Esophagus squamous epithelium (tissue), 5 donors: ENCODE data around the gene PPP2R3B. TPM values are rescaled to one million over a fixed set of nuclear protein-coding genes. Genes with fewer than 3 reads are reported as not detected.

Source experiments
- DNase-seq: peaks from one replicate; lab custom pipeline; 2025; lab: John Stamatoyannopoulos, UW
- H3K27ac ChIP-seq, 4 donors: fragments of 200-600 bp; sonication (generic); one replicate each; pipeline ENCODE4 v1.5.1; 2016 to 2019; ENCODE audit warnings: mild to moderate bottlenecking in 1 of 4
- H3K27me3 ChIP-seq, 4 donors: fragments of 200-600 bp; sonication (generic); 1 replicate in 3 of 4; 2 replicates in 1 of 4; pipeline versions ENCODE4 v1.5.1 to v1.6.0; 2017 to 2021; ENCODE audit warnings: antibody characterized with exemption in 1 of 4
- H3K36me3 ChIP-seq, 3 donors: fragments of 200-600 bp; sonication (generic); one replicate each; pipeline ENCODE4 v1.5.1; 2016 to 2019
- H3K4me1 ChIP-seq, 3 donors: fragments of 200-600 bp; sonication (generic); one replicate each; pipeline ENCODE4 v1.5.1; 2017 to 2019
- H3K4me3 ChIP-seq, 4 donors: fragments of 200-600 bp; sonication (generic); 1 replicate in 3 of 4; 2 replicates in 1 of 4; pipeline ENCODE4 v1.5.1; 2016 to 2019; ENCODE audit warnings: mild to moderate bottlenecking in 2 of 4, moderate library complexity in 1 of 4
- H3K9me3 ChIP-seq, 3 donors: fragments of 200-600 bp; sonication (generic); one replicate each; pipeline ENCODE4 v1.5.1; 2016 to 2019
- CTCF ChIP-seq, 6 experiments: fragments of 450-650 bp in 4 of 6; fragments of 200-600 bp in 2 of 6; sonication (generic) in 2 of 6; IDR thresholded peaks; one replicate each; pipeline ENCODE4 v1.5.1; 2016 to 2019; ENCODE audit warnings: antibody characterized with exemption in 6 of 6, mild to moderate bottlenecking in 4 of 6, moderate library complexity in 4 of 6
- POLR2A ChIP-seq, 4 donors: fragments of 450-650 bp; IDR thresholded peaks; one replicate each; pipeline ENCODE4 v1.6.1; 2017; ENCODE audit warnings: antibody characterized with exemption in 4 of 4, mild to moderate bottlenecking in 4 of 4, moderate library complexity in 3 of 4
- WGBS, 2 donors: methylation state at CpG; one replicate each; pipeline ENCODE4 v1.1.5; 2018; 5-methylcytosine and 5-hydroxymethylcytosine counted together
- intact Hi-C: fragments of 100-400 bp; cut with DNase I; formaldehyde crosslinking; loops from one replicate; pipeline ENCODE4 v1.15.0; 2022
- total RNA-seq, 4 donors: library from RNA; depleted of rRNA; stranded (reverse); fragments of >200 nt; gene quantifications; one replicate each; pipeline ENCODE4 v1.1.0, GENCODE V29; 2016
- donor health status: DM: yes; HTN: yes; CAD: no.

Gene PPP2R3B
- total RNA-seq, 4 donors from 2014 or later, result 7.9 to 26.1 (median 24.1) TPM

GRCh38 chrX:350148-350533 lies 36.6 kb downstream of the PPP2R3B start:
- no peaks in the 10 kb centered on the region for H3K4me1 ChIP-seq
- no peak overlapping the region for H3K27ac ChIP-seq
- peaks cover 0 to 62% (median 0%) of the 10 kb centered on the region in 3 donors for H3K36me3 ChIP-seq
- no peaks in the 10 kb centered on the region for H3K27me3 ChIP-seq
- 96% methylated on average over 12 to 19 of the region's 20 CpGs for whole genome bisulfite sequencing, 2 donors
- H3K9me3 ChIP-seq, result no peaks in the 10 kb centered on the region
- no peak for TF ChIP-seq CTCF (IDR thresholded peaks at IDR 0.05)
- no peak for TF ChIP-seq POLR2A (IDR thresholded peaks at IDR 0.05)
- no peak overlapping the region for H3K4me3 ChIP-seq
- intact Hi-C loops, result no loop called here
- DNase-seq, result no peak

GRCh38 chrX:349702-350101 lies 37.0 kb downstream of the PPP2R3B start:
- Histone ChIP-seq H3K4me1 (no peaks in the 10 kb centered on the region), H3K36me3 (peaks cover 0 to 64% (median 0%) of the 10 kb centered on the region in 3 donors), H3K27ac (no peak overlapping the region), H3K4me3 (no peak overlapping the region), H3K9me3 (no peaks in the 10 kb centered on the region), H3K27me3 (no peaks in the 10 kb centered on the region)
- no peak for DNase-seq
- TF ChIP-seq POLR2A (IDR thresholded peaks at IDR 0.05) (no peak), CTCF (IDR thresholded peaks at IDR 0.05) (no peak)
- WGBS, 2 donors, result 86 to 87% methylated on average over 8 to 9 of the region's 10 CpGs
- intact Hi-C loops, result no loop called here

GRCh38 chrX:349196-349595 lies 37.5 kb downstream of the PPP2R3B start:
- intact Hi-C loops, result no loop called here
- TF ChIP-seq POLR2A (IDR thresholded peaks at IDR 0.05), result no peak
- TF ChIP-seq CTCF (IDR thresholded peaks at IDR 0.05), result no peak
- Histone ChIP-seq H3K4me3 (no peak overlapping the region), H3K36me3 (peaks cover 0 to 64% (median 0%) of the 10 kb centered on the region in 3 donors), H3K27me3 (no peaks in the 10 kb centered on the region), H3K9me3 (no peaks in the 10 kb centered on the region), H3K27ac (no peak overlapping the region), H3K4me1 (no peaks in the 10 kb centered on the region)
- 83 to 86% methylated on average over 11 of the region's 18 CpGs for WGBS, 2 donors
- no peak for DNase-seq

- Histone ChIP-seq H3K9me3 (no peaks in the 10 kb centered on the region), H3K36me3 (peaks cover 0 to 64% (median 0%) of the 10 kb centered on the region in 3 donors), H3K4me3 (no peak overlapping the region), H3K27me3 (no peaks in the 10 kb centered on the region), H3K27ac (no peak overlapping the region), H3K4me1 (no peaks in the 10 kb centered on the region)
- 72 to 79% methylated on average over 8 to 11 of the region's 11 CpGs for WGBS, 2 donors
- intact Hi-C loops, result no loop called here
- no peak for DNase-seq
- TF ChIP-seq CTCF (IDR thresholded peaks at IDR 0.05), result no peak
- TF ChIP-seq POLR2A (IDR thresholded peaks at IDR 0.05), result no peak
Measured at GRCh38 chrX:348461-349117, 38.1 kb downstream of the PPP2R3B start.

- TF ChIP-seq POLR2A (IDR thresholded peaks at IDR 0.05), result no peak
- TF ChIP-seq CTCF (IDR thresholded peaks at IDR 0.05), result no peak
- H3K4me1 ChIP-seq, result no peaks in the 10 kb centered on the region
Measured at GRCh38 chrX:347351-348117, 39.2 kb downstream of the PPP2R3B start.

More at GRCh38 chrX:347351-348117, 39.2 kb downstream of the PPP2R3B start:
- no peak for DNase-seq
- no peaks in the 10 kb centered on the region for H3K27me3 ChIP-seq
- intact Hi-C loops, result no loop called here
- H3K9me3 ChIP-seq, result no peaks in the 10 kb centered on the region
- WGBS, 2 donors, result 95 to 96% methylated on average over 28 to 33 of the region's 59 CpGs
- H3K36me3 ChIP-seq, result peaks cover 0 to 58% (median 0%) of the 10 kb centered on the region in 3 donors
- no peak overlapping the region for H3K27ac ChIP-seq
- H3K4me3 ChIP-seq, result no peak overlapping the region
